ENCODE measurements around the gene C1orf159.

- TF ChIP-seq CTCF (IDR thresholded peaks at IDR 0.05; ENCODE audit: insufficient read depth, low read length, poor library complexity, severe bottlenecking) (peak; percentile 72), EZH2phosphoT487 (conservative IDR thresholded peaks at IDR 0.05; ENCODE audit: low read length) (no peak)
These were observed 82.8 kb downstream of the C1orf159 start for GRCh38 chr1:1033009-1033587.
